Mesendoderm (in vitro differentiated cells): ENCODE data around the gene MORC1. TPM values are rescaled to one million over a fixed set of nuclear protein-coding genes. Genes with fewer than 3 reads are reported as not detected.

Experiments
- DNase-seq: peaks from one replicate; pipeline ENCODE4 v3.0.0; 2013
- H2AK5ac ChIP-seq: 2 replicates; pipeline ENCODE4 v1.6.1; 2013; ENCODE audit warnings: low read length, inconsistent platforms
- H2BK120ac ChIP-seq: 2 replicates; pipeline ENCODE4 v1.6.1; 2013; ENCODE audit warnings: low read depth, mild to moderate bottlenecking, low read length, moderate library complexity, mixed read lengths
- H2BK15ac ChIP-seq: replicated peaks from 2 replicates; pipeline ENCODE4 v1.6.1; 2013; ENCODE audit warnings: low read depth, mild to moderate bottlenecking, moderate library complexity
- H2BK5ac ChIP-seq: 2 replicates; pipeline ENCODE4 v1.6.1; 2013; ENCODE audit warnings: low read length, inconsistent platforms
- H3K18ac ChIP-seq: 2 replicates; pipeline ENCODE4 v1.6.1; 2013; ENCODE audit warnings: mild to moderate bottlenecking, low read length, mixed read lengths
- H3K23ac ChIP-seq: one replicate; pipeline ENCODE4 v1.6.1; 2013; ENCODE audit warnings: low read length
- H3K27ac ChIP-seq: 2 replicates; pipeline ENCODE4 v1.5.1; 2013; ENCODE audit warnings: low read depth, mild to moderate bottlenecking, inconsistent platforms, low read length, moderate library complexity
- H3K27me3 ChIP-seq: 2 replicates; pipeline ENCODE4 v1.6.1; 2013; ENCODE audit warnings: low read length, control low read depth, mild to moderate bottlenecking, inconsistent platforms; ENCODE audit not compliant: insufficient read depth, poor library complexity
- H3K36me3 ChIP-seq: 2 replicates; pipeline ENCODE4 v1.6.1; 2013; ENCODE audit warnings: low read length, inconsistent platforms; ENCODE audit not compliant: control insufficient read depth, insufficient read depth
- H3K4ac ChIP-seq: one replicate; pipeline ENCODE4 v1.6.1; 2013; ENCODE audit warnings: low read depth, mild to moderate bottlenecking, low read length, moderate library complexity
- H3K4me1 ChIP-seq: 2 replicates; pipeline ENCODE4 v1.6.1; 2013; ENCODE audit warnings: low read depth, low read length, inconsistent platforms; ENCODE audit not compliant: control insufficient read depth
- H3K4me2 ChIP-seq: 2 replicates; pipeline ENCODE4 v1.6.1; 2013; ENCODE audit warnings: low read length
- H3K4me3 ChIP-seq: 2 replicates; pipeline ENCODE4 v1.5.1; 2013; ENCODE audit warnings: mild to moderate bottlenecking, low read length
- H3K56ac ChIP-seq: one replicate; pipeline ENCODE4 v1.6.1; 2013; ENCODE audit warnings: low read length
- H3K79me1 ChIP-seq: 2 replicates; pipeline ENCODE4 v1.6.1; 2013; ENCODE audit warnings: low read length, inconsistent platforms
- H3K79me2 ChIP-seq: 2 replicates; pipeline ENCODE4 v1.6.1; 2013; ENCODE audit warnings: mild to moderate bottlenecking, low read length; ENCODE audit not compliant: control insufficient read depth, insufficient read depth
- H3K9ac ChIP-seq: 2 replicates; pipeline ENCODE4 v1.6.1; 2013; ENCODE audit warnings: low read length, inconsistent platforms
- H4K5ac ChIP-seq: one replicate; pipeline ENCODE4 v1.6.1; 2013; ENCODE audit warnings: low read length
- H4K8ac ChIP-seq: one replicate; pipeline ENCODE4 v1.6.1; 2013; ENCODE audit warnings: low read depth, mild to moderate bottlenecking, control low read depth, low read length, moderate library complexity
- WGBS: extraction: QIAGEN DNeasy Blood & Tissue Kit; methylation state at CpG from one replicate; pipeline ENCODE4 v1.1.7; 2013; ENCODE audit warnings: low lambda C conversion rate, missing lambda C conversion rate; ENCODE audit not compliant: insufficient coverage; ENCODE audit errors: extremely low coverage; 5-methylcytosine and 5-hydroxymethylcytosine counted together
- polyA plus RNA-seq, 2 experiments: library from polyadenylated mRNA; stranded (reverse); fragments of 200-250 nt; gene quantifications; one replicate each; pipeline ENCODE4 v1.2.3, GENCODE V29; 2013

The MORC1 gene, protein sequence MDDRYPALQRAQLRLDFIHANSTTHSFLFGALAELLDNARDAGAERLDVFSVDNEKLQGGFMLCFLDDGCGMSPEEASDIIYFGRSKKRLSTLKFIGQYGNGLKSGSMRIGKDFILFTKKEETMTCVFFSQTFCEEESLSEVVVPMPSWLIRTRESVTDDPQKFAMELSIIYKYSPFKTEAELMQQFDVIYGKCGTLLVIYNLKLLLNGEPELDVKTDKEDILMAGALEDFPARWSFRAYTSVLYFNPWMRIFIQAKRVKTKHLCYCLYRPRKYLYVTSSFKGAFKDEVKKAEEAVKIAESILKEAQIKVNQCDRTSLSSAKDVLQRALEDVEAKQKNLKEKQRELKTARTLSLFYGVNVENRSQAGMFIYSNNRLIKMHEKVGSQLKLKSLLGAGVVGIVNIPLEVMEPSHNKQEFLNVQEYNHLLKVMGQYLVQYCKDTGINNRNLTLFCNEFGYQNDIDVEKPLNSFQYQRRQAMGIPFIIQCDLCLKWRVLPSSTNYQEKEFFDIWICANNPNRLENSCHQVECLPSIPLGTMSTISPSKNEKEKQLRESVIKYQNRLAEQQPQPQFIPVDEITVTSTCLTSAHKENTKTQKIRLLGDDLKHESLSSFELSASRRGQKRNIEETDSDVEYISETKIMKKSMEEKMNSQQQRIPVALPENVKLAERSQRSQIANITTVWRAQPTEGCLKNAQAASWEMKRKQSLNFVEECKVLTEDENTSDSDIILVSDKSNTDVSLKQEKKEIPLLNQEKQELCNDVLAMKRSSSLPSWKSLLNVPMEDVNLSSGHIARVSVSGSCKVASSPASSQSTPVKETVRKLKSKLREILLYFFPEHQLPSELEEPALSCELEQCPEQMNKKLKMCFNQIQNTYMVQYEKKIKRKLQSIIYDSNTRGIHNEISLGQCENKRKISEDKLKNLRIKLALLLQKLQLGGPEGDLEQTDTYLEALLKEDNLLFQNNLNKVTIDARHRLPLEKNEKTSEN
- polyA plus RNA-seq (2013, experiment 1 of 2): not detected
- not detected for polyA plus RNA-seq (2013, experiment 2 of 2)

DNA sequence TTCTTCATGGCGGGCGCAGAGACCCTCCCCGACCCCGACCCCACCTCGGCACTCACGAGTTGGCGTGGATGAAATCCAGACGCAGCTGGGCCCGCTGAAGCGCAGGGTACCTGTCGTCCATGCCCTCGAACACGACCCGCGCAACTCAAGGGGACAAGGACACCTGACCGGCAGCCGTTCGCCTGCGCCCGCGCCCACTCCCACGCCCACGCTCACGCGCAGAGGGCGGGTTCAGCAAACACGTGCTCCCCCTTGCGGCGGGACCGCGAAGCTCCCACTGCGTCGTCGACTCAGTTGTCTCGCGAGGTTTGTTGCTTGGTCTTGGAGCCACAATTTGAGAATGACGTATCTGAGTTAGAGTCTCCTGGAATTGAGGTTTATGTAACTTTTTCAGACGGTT is at the start of gene MORC1:
MORC1 (minus strand) TSS at position 196 of the 400 bp plus-strand sequence; CDS start at position 121, 75 bp downstream.
- Histone ChIP-seq H3K9ac (no peak within 1 kb of the TSS), H3K56ac (no peak within 1 kb of the TSS), H3K36me3 (no peaks in the 10 kb centered on the region), H3K79me1 (no peaks in the 10 kb centered on the region), H3K4ac (no peak within 1 kb of the TSS), H3K18ac (no peak within 1 kb of the TSS), H3K79me2 (no peaks in the 10 kb centered on the region), H2BK120ac (no peak within 1 kb of the TSS), H3K4me1 (no peaks in the 10 kb centered on the region), H3K4me2 (no peak within 1 kb of the TSS), H2BK15ac (no peak within 1 kb of the TSS), H4K5ac (no peak within 1 kb of the TSS), H3K4me3 (no peak within 1 kb of the TSS), H3K27me3 (no peaks in the 10 kb centered on the region), H4K8ac (no peak within 1 kb of the TSS), H3K23ac (no peak within 1 kb of the TSS), H3K27ac (no peak within 1 kb of the TSS), H2BK5ac (no peak within 1 kb of the TSS), H2AK5ac (no peak within 1 kb of the TSS)
- WGBS: no CpG with 5 or more reads among the region's 38 CpGs
- DNase-seq: no peak

DNA sequence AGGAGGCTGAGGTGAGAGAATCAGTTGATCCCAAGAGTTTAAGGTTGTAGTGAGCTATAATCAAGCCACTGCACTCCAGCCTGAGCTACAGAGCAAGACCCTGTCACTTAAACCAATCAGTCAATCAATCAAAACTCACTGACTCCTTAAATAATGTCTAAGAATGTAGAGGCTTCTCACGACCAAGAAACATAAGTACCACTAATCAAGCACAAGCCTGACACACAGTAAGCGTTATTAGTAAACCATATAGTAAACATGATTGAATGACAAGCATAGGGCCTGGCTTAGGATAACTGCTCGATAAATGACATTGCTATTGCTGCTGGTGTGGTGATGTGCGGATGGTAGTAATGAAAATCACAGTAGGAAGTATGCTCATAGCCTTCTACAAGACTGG is 48.0 kb upstream of the MORC1 start:
- H3K18ac ChIP-seq: no peak overlapping the region
- H4K5ac ChIP-seq: no peak overlapping the region
- H3K4me3 ChIP-seq: no peak overlapping the region
- no CpG with 5 or more reads among the region's 4 CpGs for WGBS
- DNase-seq: no peak
- no peak overlapping the region for H4K8ac ChIP-seq
- H2BK15ac ChIP-seq: no peak overlapping the region
- H3K56ac ChIP-seq: no peak overlapping the region
- no peaks in the 10 kb centered on the region for H3K79me2 ChIP-seq
- no peak overlapping the region for H3K4ac ChIP-seq
- no peak overlapping the region for H2AK5ac ChIP-seq
- H3K4me2 ChIP-seq: no peak overlapping the region
- no peak overlapping the region for H3K23ac ChIP-seq
- H3K27ac ChIP-seq: no peak overlapping the region
- H3K9ac ChIP-seq: no peak overlapping the region
- no peak overlapping the region for H2BK5ac ChIP-seq
- no peaks in the 10 kb centered on the region for H3K79me1 ChIP-seq
- no peak overlapping the region for H2BK120ac ChIP-seq
- H3K4me1 ChIP-seq: no peaks in the 10 kb centered on the region
- H3K27me3 ChIP-seq: no peaks in the 10 kb centered on the region
- no peaks in the 10 kb centered on the region for H3K36me3 ChIP-seq

- Histone ChIP-seq H4K8ac (no peak overlapping the region), H2BK120ac (no peak overlapping the region), H3K4me2 (no peak overlapping the region), H3K79me1 (no peaks in the 10 kb centered on the region), H2AK5ac (no peak overlapping the region), H3K23ac (no peak overlapping the region), H3K9ac (no peak overlapping the region), H3K18ac (no peak overlapping the region), H3K56ac (no peak overlapping the region), H3K36me3 (no peaks in the 10 kb centered on the region), H3K27ac (no peak overlapping the region), H2BK5ac (no peak overlapping the region), H3K4ac (no peak overlapping the region), H3K79me2 (no peaks in the 10 kb centered on the region), H2BK15ac (no peak overlapping the region), H3K27me3 (no peaks in the 10 kb centered on the region), H4K5ac (no peak overlapping the region), H3K4me3 (no peak overlapping the region), H3K4me1 (no peaks in the 10 kb centered on the region)
- no peak for DNase-seq
- WGBS: no CpG with 5 or more reads among the region's 2 CpGs
These were observed 43.7 kb upstream of the MORC1 start for GRCh38 chr3:109161487-109162123.

- WGBS: no CpG with 5 or more reads among the region's 1 CpG
- Histone ChIP-seq H2BK120ac (no peak overlapping the region), H4K8ac (no peak overlapping the region), H3K27ac (no peak overlapping the region), H3K4me3 (no peak overlapping the region), H2BK5ac (no peak overlapping the region), H3K36me3 (no peaks in the 10 kb centered on the region), H3K18ac (no peak overlapping the region), H3K4me1 (no peaks in the 10 kb centered on the region), H3K27me3 (no peaks in the 10 kb centered on the region), H3K4me2 (no peak overlapping the region), H3K23ac (no peak overlapping the region), H3K4ac (no peak overlapping the region), H3K79me1 (no peaks in the 10 kb centered on the region), H3K9ac (no peak overlapping the region), H3K79me2 (no peaks in the 10 kb centered on the region), H4K5ac (no peak overlapping the region), H2BK15ac (no peak overlapping the region), H2AK5ac (no peak overlapping the region), H3K56ac (no peak overlapping the region)
- DNase-seq: no peak
These were observed 37.9 kb upstream of the MORC1 start for GRCh38 chr3:109155828-109156227.

- H3K18ac ChIP-seq: no peak overlapping the region
- H3K27me3 ChIP-seq: no peaks in the 10 kb centered on the region
- no peak for DNase-seq
- no peak overlapping the region for H2BK120ac ChIP-seq
- no peak overlapping the region for H2BK5ac ChIP-seq
- no peak overlapping the region for H3K4ac ChIP-seq
- H3K79me2 ChIP-seq: no peaks in the 10 kb centered on the region
- no peak overlapping the region for H3K4me3 ChIP-seq
- H3K79me1 ChIP-seq: no peaks in the 10 kb centered on the region
- no peak overlapping the region for H3K9ac ChIP-seq
- H3K4me2 ChIP-seq: no peak overlapping the region
- H3K27ac ChIP-seq: no peak overlapping the region
- no peaks in the 10 kb centered on the region for H3K4me1 ChIP-seq
- no peak overlapping the region for H2AK5ac ChIP-seq
- no peak overlapping the region for H3K23ac ChIP-seq
- H4K8ac ChIP-seq: no peak overlapping the region
- no CpG with 5 or more reads among the region's 2 CpGs for WGBS
- H3K36me3 ChIP-seq: no peaks in the 10 kb centered on the region
- no peak overlapping the region for H2BK15ac ChIP-seq
- no peak overlapping the region for H3K56ac ChIP-seq
- no peak overlapping the region for H4K5ac ChIP-seq
These were observed 37.0 kb upstream of the MORC1 start for GRCh38 chr3:109154979-109155378.
